HCT116 (cell line): ENCODE measurements around the gene MYL3. TPM values are rescaled to one million over a fixed set of nuclear protein-coding genes. Genes with fewer than 3 reads are reported as not detected.

Experiments used
- ATAC-seq: fragments of 200-7000 bp; cut with Tn5 transposase; 2 replicates; pipeline ENCODE4 v1.9.1; 2020; ENCODE audit warnings: mild to moderate bottlenecking, moderate library complexity
- BruUV-seq: library from RNA; stranded (reverse); fragments of 400-500 nt; replicated peaks from 2 replicates; lab custom pipeline; 2021; lab: Mats Ljungman, UMichigan
- CTCF ChIA-PET: fragments of 300-600 bp; sonication (Branson Sonifier 250); formaldehyde crosslinking; loops from one replicate; lab custom pipeline; 2021; ENCODE audit warnings: antibody characterized with exemption; lab: Charles Lee
- POLR2A ChIA-PET: fragments of 300-600, 350-600 bp; sonication (Branson Sonifier 250); formaldehyde crosslinking; loops from one replicate; lab custom pipeline; 2021; ENCODE audit warnings: antibody characterized with exemption; lab: Charles Lee
- RAD21 ChIA-PET, 2 experiments: fragments of 300-600 bp; sonication (Branson Sonifier 250); formaldehyde crosslinking; loops; one replicate each; lab custom pipeline; 2023; ENCODE audit warnings: low total read pairs in 2 of 2; ENCODE audit not compliant: uncharacterized antibody in 2 of 2, unreplicated experiment in 2 of 2, low non-redundant PET in 1 of 2; lab: Charles Lee
- DNase-seq: peaks from one replicate; pipeline ENCODE4 v3.0.0-alpha.2; 2010; ENCODE audit warnings: low read depth, low spot score
- H2AFZ ChIP-seq: fragments of 200-600 bp; shearing (Covaris generic), sonication (generic); 2 replicates; pipeline ENCODE4 v1.6.1; 2017; ENCODE audit warnings: low read depth, mixed run types, mixed read lengths, antibody characterized with exemption, low read length; ENCODE audit not compliant: poor library complexity, severe bottlenecking
- H3K27ac ChIP-seq: 2 replicates; pipeline ENCODE4 v1.5.1; 2012; ENCODE audit warnings: low read depth, low read length
- H3K27me3 ChIP-seq: fragments of 200-600 bp; sonication (generic); 2 replicates; pipeline ENCODE4 v1.6.1; 2016; ENCODE audit warnings: mixed run types, low read length, mixed read lengths; ENCODE audit not compliant: insufficient read depth
- H3K36me3 ChIP-seq, 2 experiments: fragments of 200-500 bp in 1 of 2; fragments of 200-600 bp in 1 of 2; sonication (Bioruptor generic) in 1 of 2; sonication (generic) in 1 of 2; 2 replicates each; pipeline versions ENCODE4 v1.5.1 to v1.6.1; 2014 to 2016; ENCODE audit warnings: low read length in 2 of 2, inconsistent platforms in 1 of 2, mixed read lengths in 1 of 2, mixed run types in 1 of 2; ENCODE audit not compliant: insufficient read depth in 2 of 2, control insufficient read depth in 1 of 2
- H3K4me1 ChIP-seq, 2 experiments: fragments of 200-600 bp in 1 of 2; sonication (generic) in 1 of 2; 2 replicates each; pipeline versions ENCODE4 v1.5.1 to v1.6.1; 2012 to 2017; ENCODE audit warnings: low read length in 2 of 2, inconsistent platforms in 1 of 2, mild to moderate bottlenecking in 1 of 2, mixed read lengths in 1 of 2, mixed run types in 1 of 2, moderate library complexity in 1 of 2; ENCODE audit not compliant: insufficient read depth in 2 of 2, control insufficient read depth in 1 of 2
- H3K4me2 ChIP-seq: fragments of 200-600 bp; sonication (generic); 2 replicates; pipeline ENCODE4 v1.6.1; 2017; ENCODE audit warnings: mixed run types, low read length, mixed read lengths
- H3K4me3 ChIP-seq, 2 experiments: fragments of 200-600 bp in 1 of 2; sonication (generic) in 1 of 2; replicated peaks in 1 of 2; 2 replicates each; pipeline ENCODE4 v1.5.1; 2011 to 2016; ENCODE audit warnings: low read length in 2 of 2, control low read depth in 1 of 2, low read depth in 1 of 2, mild to moderate bottlenecking in 1 of 2, mixed read lengths in 1 of 2, mixed run types in 1 of 2
- H3K79me2 ChIP-seq: fragments of 200-600 bp; sonication (generic); 2 replicates; pipeline ENCODE4 v1.6.1; 2017; ENCODE audit warnings: mild to moderate bottlenecking, mixed run types, low read length, moderate library complexity, mixed read lengths; ENCODE audit not compliant: insufficient read depth
- H3K9ac ChIP-seq: fragments of 200-600 bp; sonication (generic); 2 replicates; pipeline ENCODE4 v1.6.1; 2016; ENCODE audit warnings: low read length, mixed read lengths
- H3K9me2 ChIP-seq: fragments of 200-600 bp; sonication (generic), shearing (Covaris generic); 2 replicates; pipeline ENCODE4 v1.6.1; 2017; ENCODE audit warnings: mixed run types, mild to moderate bottlenecking, moderate library complexity; ENCODE audit not compliant: insufficient read depth
- H3K9me3 ChIP-seq, 2 experiments: fragments of 200-500 bp in 1 of 2; fragments of 200-600 bp in 1 of 2; sonication (Bioruptor generic) in 1 of 2; sonication (generic) in 1 of 2; 2 replicates each; pipeline ENCODE4 v1.6.1; 2014 to 2017; ENCODE audit warnings: low read length in 2 of 2, mixed read lengths in 2 of 2, inconsistent platforms in 1 of 2, low read depth in 1 of 2, mild to moderate bottlenecking in 1 of 2, mixed run types in 1 of 2, moderate library complexity in 1 of 2; ENCODE audit not compliant: control insufficient read depth in 1 of 2, insufficient read depth in 1 of 2
- H4K20me1 ChIP-seq: fragments of 200-600 bp; sonication (generic), shearing (Covaris generic); 2 replicates; pipeline ENCODE4 v1.6.1; 2017; ENCODE audit warnings: mixed run types, mild to moderate bottlenecking, moderate library complexity; ENCODE audit not compliant: insufficient read depth
- CTCF ChIP-seq, 3 experiments: fragments of 200-600 bp in 1 of 3; sonication (generic) in 1 of 3; IDR thresholded peaks in 2 of 3; conservative IDR thresholded peaks in 1 of 3; 2 replicates each; pipeline ENCODE4 v1.5.1; 2012 to 2017; ENCODE audit warnings: low read depth in 2 of 3, low read length in 2 of 3, antibody characterized with exemption in 1 of 3, borderline replicate concordance in 1 of 3, control low read depth in 1 of 3, mild to moderate bottlenecking in 1 of 3, mixed read lengths in 1 of 3, mixed run types in 1 of 3, moderate library complexity in 1 of 3; ENCODE audit not compliant: insufficient read depth in 1 of 3
- SIN3A ChIP-seq: IDR thresholded peaks from 2 replicates; pipeline ENCODE4 v1.6.1; 2012; ENCODE audit warnings: low read depth
- SRF ChIP-seq: IDR thresholded peaks from 2 replicates; pipeline ENCODE4 v1.6.1; 2012; ENCODE audit warnings: low read depth
- intact Hi-C: fragments of 100-400 bp; cut with micrococcal nuclease; formaldehyde crosslinking; loops from 2 replicates; pipeline ENCODE4 v1.10.0; 2022
- total RNA-seq: library from RNA; stranded (reverse); gene quantifications from one replicate; pipeline ENCODE4 v1.2.1, GENCODE V29; 2021; ENCODE audit not compliant: unreplicated experiment

The MYL3 gene
- total RNA-seq, 1 experiment from 2014 or later, result not detected

- no peak for TF ChIP-seq SRF
Measured at GRCh38 chr3:46898321-46899150, 35.3 kb upstream of the MYL3 start (continued).

GRCh38 chr3:46897829-46898320 is 34.6 kb upstream of the MYL3 start:
- H3K4me2 ChIP-seq, result no peak overlapping the region
- TF ChIP-seq CTCF (IDR thresholded peaks at IDR 0.05 in 2 of 3, conservative IDR thresholded peaks at IDR 0.05 in 1 of 3; ENCODE audit: borderline replicate concordance in 1 of 3, insufficient read depth in 1 of 3, low read depth in 2 of 3, low read length in 2 of 3) (peak; percentile 32 to 50 (median 48); a peak in 5 of 6 replicates), SIN3A (no peak)
- ChIA-PET RAD21 (no interaction called here), POLR2A (no interaction called here), CTCF (interaction anchor here (1.0 to 1.1 kb wide), 2 partner anchors 12 to 192 kb away, joined by 3 read pairs; no protein-coding TSS in a partner anchor)
- H3K79me2 ChIP-seq, result no peaks in the 10 kb centered on the region
- no peak overlapping the region for H3K4me3 ChIP-seq
- no peaks in the 10 kb centered on the region for H3K9me2 ChIP-seq
- ATAC-seq, result peak; percentile 72
- no peaks in the 10 kb centered on the region for H3K27me3 ChIP-seq
- H2AFZ ChIP-seq, result no peak overlapping the region
- H3K9ac ChIP-seq, result no peak overlapping the region
- no TSS peak for BruUV-seq
- H3K36me3 ChIP-seq, result no peaks in the 10 kb centered on the region
- intact Hi-C loops, result loop anchor here (5.0 kb wide), 1 partner anchor 411 kb away; no protein-coding TSS in a partner anchor
- no peaks in the 10 kb centered on the region for H3K9me3 ChIP-seq
- no peaks in the 10 kb centered on the region for H4K20me1 ChIP-seq
- DNase-seq, result no peak
- H3K4me1 ChIP-seq, result peaks cover 0 to 3% of the 10 kb centered on the region in 2 experiments; a peak in 1 of 4 replicates
- H3K27ac ChIP-seq, result no peak overlapping the region
